GM21515 (cell line): ENCODE data around the gene PRRT2.
"Not testable (repeated sequence)": the region's sequence is repeated elsewhere in the genome, so short reads cannot be mapped to it uniquely, and the experiment has no call there.

Experiments
- ATAC-seq: cut with Tn5 transposase; IDR thresholded peaks from one replicate; pipeline ENCODE4 v1.9.1; 2021; ENCODE audit not compliant: unreplicated experiment

Gene PRRT2

DNA sequence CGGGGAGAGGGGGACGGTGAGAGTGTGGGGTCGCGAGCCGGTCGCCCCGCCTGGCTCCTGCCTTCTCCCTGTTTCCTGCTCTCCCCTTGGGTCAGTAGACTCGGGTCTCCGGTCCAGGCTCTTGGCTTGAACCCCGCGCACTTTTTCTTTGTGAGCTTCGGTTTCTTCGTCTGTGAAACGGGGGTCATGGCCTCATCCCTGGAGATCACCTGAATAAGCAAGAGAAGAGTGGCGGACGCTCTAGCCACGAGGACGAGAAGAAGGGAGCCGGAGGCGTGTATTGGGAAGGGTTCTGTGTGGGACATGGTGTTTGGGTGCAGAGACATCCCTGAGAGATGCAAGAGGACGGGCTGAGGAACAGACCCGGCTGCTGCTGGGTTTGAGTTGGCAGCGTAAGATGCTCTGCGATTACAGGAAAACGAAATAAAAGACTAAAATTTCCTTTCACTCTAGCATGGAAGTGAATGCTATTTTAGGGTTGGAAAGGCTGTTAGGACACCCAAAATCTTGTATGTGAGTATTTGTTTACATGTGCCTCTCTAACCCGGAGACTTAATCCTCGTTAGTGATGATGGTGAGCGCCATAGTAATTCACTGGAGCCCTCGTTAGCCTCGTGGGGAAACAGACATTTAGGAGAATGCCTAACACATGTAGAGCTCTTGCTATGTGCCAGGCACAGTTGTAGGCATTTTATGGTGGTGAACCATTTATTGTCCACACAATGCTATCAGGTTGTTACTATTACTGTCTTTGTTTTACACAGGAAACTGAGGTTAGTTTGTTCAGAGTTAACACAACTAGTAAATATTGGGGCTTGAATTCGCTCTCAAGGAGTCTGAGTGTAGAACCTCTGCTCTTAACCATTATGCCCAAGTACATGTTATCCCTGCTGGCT, 20.8 kb upstream of the PRRT2 start:
- ATAC-seq: no peak

DNA sequence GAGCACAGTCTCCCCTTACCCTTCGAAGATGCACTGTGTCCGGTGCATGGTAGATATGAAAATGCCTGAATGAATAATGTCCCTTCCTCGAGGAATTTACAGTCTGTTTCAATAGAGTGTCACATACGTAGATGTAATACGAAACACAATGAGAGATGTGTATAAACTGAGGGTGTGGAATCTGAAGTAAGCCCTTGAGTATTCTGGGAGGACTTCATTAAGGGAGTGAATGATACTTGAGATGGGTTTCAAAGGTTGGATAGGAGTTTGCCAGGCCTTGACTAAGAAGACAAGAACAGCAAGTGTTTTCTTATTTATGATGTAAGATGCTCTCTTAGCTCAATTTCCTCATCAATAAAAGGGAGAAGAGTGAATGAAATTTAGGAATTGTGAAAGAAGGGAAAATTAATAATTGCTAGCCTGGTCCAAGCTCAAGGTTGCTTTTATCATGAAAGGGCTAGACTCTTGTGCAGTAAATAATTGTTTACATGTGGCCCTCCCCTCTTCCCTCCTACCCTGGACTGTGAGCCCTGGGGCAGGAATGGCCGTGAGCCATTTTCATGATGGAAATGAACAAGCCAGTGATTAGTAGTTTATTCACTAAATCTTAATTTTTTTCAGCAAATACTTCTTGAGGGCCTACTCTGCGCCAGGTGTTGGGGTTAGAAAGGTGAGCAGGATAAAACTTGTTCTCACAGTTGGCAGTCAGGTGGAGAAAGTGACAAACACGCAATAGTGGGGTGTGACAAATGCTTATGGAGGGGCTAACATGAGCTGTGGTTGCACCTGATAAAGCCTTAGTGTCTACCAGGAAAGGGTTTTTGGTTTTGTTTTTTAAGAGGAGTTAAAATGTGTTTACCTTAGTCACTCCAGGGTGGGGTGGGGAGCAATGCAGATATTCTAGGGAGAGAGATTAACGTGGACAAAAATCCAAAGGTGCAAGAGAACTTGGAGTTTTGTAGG, 19.9 kb upstream of the PRRT2 start:
- no peak for ATAC-seq

DNA sequence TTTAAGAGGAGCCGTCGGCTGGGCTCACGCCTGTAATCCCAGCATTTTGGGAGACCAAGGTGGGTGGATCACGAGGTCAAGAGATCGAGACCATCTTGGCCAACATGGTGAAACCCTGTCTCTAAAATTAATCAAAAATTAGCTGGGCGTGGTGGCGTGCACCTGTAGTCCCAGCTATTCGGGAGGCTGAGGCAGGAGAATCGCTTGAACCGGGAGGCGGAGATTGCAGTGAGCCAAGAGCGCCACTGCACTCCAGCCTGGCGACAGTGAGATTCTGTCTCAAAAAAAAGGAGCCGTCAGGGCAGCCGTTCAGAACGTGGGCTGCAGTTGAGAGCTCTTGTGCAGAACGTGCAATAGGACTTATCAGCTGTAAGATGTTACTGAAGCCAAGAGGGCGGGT, 18.8 kb upstream of the PRRT2 start:
- ATAC-seq: not testable (repeated sequence)

DNA sequence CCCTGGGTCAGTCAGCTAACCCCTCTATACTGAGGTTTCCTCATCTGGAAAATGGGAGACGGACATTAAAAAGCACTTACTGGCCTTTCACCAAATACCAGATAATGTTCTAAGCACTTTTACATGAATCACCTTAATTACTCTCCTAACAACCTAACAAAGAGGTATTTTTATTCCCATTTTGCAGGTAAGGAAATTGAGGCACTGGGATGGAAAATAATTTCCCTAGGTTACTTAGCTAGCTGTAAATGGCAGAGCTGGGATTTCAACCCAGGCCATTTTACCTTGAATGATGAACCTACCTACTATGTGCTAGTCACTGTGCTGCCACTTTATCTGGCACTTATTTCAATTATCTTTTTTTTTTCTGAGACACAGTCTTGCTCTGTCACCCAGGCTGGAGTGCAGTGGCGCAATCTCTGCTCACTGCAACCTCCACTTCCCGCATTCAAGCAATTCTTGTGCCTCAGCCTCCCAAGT, 17.7 kb upstream of the PRRT2 start:
- no peak for ATAC-seq

DNA sequence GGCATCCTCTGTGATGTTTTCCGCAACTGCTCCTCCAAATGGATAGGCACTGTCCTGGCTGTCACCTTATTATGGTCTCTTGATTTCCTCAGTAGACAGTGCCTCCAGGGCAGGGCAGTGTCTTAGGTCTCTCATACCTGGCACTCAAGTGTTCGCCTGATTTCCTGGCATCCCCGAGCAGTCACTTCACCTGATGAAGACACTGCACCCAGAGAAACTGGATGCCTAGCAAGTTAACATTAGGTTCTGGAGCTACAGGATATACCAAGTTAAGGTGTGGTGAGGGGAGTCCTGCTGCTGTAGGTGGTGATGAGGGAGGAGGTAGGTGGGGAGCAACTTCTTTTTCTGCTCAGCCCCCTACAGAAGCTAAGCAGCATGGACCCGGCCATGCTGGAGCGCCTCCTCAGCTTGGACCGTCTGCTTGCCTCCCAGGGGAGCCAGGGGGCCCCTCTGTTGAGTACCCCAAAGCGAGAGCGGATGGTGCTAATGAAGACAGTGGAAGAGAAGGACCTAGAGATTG, 9.5 kb upstream of the PRRT2 start:
- no peak for ATAC-seq

DNA sequence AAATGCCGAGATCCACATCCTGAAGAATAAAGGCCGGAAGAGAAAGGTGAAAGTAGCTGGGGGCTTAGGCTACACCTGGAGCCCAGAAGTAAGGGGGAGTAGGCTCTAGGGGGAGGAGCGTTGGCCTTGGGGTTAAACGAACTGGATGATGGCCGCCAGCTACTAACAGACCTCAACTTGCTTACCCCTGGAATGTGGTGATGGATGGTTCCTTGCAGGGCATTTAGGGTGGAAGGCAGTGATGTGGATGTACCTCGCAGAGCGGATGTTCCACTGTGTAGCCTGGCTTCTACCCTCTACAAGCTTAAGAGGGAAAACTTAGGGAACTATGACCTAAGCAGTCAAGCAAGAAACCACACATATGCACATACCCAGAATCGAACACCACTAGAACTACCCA, 8.0 kb upstream of the PRRT2 start:
- ATAC-seq: no peak

DNA sequence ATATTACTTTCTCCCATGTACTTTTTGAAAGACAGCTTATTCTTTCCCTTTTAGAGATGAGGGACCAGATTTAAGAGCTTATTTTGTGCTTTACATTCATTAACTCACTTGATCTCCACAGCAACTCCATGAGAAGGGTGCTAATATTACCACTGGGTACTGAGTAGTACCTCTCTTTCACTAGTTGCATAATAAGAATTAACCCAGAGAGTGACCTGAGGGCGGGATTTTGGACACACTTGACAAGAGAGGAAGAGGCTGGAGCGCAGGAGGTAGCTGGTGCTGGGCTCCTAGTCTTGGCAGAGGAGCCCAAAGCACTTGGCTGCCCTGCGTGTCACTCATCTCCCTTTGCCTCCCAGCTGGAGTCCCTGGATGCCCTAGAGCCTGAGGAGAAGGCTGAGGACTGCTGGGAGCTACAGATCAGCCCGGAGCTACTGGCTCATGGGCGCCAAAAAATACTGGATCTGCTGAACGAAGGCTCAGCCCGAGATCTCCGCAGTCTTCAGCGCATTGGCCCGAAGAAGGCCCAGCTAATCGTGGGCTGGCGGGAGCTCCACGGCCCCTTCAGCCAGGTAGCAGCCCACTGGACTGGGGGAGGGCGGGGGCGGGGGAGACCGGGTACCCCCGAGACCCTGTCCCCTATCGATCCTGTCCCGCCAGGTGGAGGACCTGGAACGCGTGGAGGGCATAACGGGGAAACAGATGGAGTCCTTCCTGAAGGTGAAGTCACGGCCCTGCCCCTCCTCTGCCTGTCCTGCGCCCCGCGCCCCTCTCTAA, 7.3 kb upstream of the PRRT2 start:
- ATAC-seq: no peak

DNA sequence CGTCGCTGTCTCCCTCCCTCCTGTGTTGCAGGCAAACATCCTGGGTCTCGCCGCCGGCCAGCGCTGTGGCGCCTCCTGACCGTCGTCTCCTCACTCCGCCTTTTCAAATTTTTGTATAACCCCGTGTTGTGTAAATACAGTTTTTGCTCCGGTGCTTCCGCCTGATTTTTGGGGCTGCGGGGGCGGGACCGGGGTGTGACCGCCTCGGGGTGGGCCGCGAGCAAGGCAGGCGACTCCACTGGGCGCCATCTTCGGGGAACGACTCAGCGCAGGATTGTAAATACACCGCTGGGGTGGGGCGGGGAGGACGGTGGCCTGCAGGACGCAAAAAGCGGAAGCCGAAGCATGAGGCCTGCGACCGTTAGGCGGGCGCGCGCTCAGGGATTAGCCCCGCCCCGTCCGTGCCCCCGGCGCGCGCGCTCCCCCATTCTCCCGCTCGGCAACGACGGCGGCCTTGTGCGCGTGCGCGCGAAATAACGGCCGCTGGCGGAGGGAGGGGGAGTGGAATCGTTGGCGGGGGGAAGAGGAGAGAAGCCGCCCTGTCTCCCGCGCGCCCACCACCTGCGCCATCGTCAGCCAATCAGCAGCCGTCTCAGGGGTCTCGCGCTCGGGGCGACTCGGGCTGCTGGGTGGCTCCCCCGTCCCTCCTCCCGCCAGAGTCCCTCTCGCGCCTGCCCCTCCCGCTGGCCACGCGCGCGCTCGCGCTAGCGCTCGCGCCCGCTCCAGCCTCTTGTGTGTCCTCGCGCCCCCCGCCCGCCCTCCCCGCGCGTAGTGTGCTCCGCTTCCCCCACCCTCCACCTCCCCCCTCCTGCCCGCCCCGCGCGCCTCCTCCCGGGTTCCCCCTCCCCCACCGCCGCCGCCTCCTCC, 6.5 kb upstream of the PRRT2 start:
- ATAC-seq: peak; percentile 48

DNA sequence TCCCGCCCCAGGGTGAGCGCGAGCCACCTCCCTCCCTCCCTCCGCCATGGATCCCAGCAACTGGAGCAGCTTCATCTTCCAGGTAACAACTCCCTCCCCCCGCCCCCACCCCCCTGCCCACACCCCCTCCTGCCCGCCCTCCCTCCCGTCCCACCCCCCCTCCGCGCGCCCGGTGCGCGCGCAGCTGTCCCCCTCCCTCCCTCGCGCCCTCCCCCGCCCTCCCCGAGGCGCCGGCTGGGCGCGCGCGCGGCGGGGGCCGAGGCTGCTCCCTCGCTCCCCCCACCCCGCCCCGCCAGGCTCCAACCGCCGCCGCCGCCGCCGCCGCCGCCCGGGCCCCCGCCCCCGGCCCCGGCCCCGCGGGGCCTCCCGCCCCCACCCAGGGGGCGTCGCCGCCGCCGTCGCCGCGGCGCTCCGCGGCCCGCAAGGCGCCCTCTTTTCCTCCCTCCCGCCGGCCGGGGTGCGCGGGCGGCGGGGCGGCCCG, 5.9 kb upstream of the PRRT2 start, which contains the start of gene MAZ:
Gene MAZ (plus strand): TSS at position 431 of the 481 bp plus-strand sequence. CDS start 173 bp downstream, outside the sequence.
- ATAC-seq: no peak

DNA sequence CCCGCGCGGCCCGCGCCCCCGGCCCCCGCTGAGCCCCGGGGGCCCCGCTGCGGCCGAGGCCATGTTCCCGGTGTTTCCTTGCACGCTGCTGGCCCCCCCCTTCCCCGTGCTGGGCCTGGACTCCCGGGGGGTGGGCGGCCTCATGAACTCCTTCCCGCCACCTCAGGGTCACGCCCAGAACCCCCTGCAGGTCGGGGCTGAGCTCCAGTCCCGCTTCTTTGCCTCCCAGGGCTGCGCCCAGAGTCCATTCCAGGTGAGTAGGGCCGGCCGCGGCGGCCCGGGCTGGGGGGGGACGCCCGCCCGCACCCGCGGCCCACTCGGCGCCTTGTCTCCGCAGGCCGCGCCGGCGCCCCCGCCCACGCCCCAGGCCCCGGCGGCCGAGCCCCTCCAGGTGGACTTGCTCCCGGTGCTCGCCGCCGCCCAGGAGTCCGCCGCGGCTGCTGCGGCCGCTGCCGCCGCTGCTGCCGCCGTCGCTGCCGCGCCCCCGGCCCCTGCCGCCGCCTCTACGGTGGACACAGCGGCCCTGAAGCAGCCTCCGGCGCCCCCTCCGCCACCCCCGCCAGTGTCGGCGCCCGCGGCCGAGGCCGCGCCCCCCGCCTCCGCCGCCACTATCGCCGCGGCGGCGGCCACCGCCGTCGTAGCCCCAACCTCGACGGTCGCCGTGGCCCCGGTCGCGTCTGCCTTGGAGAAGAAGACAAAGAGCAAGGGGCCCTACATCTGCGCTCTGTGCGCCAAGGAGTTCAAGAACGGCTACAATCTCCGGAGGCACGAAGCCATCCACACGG, 5.2 kb upstream of the PRRT2 start:
- no peak for ATAC-seq

DNA sequence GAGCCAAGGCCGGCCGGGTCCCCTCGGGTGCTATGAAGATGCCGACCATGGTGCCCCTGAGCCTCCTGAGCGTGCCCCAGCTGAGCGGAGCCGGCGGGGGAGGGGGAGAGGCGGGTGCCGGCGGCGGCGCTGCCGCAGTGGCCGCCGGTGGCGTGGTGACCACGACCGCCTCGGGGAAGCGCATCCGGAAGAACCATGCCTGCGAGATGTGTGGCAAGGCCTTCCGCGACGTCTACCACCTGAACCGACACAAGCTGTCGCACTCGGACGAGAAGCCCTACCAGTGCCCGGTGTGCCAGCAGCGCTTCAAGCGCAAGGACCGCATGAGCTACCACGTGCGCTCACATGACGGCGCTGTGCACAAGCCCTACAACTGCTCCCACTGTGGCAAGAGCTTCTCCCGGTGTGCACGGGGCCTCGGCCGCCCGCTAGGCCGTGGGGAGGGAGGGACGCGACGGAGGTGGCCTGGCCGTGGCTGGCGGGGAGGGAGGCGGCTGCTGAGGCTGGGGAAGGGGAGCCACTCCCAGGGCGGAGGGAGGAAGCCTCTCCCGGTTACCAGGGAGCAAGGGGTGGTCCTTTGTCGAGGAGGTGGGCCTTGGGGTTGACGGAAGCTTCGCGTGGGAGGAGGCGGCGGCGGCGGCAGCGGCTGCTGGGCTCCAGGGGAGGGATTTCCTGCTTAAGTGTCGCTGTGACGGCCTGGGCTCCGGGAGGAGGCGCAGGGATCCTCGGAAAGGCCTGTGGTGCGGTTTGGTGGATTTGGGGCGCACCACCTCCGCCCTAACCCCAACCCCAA, 4.4 kb upstream of the PRRT2 start:
- ATAC-seq: no peak

DNA sequence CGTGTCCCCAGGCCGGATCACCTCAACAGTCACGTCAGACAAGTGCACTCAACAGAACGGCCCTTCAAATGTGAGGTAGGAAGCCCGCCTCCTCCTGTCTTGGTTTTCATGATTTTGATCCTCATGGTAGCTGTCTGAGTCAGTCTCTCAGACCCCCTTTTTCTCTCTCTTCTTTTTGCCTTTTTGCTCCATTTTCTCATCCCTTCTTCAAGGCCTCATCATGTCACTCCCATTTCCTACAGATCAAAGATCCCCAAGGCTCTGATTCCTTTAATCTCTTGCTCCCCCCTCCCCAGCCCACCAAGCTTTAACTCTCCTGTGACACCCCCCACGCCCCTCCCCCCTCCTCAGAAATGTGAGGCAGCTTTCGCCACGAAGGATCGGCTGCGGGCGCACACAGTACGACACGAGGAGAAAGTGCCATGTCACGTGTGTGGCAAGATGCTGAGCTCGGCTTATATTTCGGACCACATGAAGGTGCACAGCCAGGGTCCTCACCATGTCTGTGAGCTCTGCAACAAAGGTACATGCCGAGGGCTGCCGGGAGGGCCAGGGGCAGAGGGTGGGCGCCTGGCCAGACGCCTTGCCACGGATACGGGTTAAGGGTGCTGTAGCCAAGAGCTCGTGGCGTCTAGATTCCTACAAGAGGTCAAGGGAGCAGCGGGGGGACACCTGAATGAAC, 3.6 kb upstream of the PRRT2 start:
- no peak for ATAC-seq

DNA sequence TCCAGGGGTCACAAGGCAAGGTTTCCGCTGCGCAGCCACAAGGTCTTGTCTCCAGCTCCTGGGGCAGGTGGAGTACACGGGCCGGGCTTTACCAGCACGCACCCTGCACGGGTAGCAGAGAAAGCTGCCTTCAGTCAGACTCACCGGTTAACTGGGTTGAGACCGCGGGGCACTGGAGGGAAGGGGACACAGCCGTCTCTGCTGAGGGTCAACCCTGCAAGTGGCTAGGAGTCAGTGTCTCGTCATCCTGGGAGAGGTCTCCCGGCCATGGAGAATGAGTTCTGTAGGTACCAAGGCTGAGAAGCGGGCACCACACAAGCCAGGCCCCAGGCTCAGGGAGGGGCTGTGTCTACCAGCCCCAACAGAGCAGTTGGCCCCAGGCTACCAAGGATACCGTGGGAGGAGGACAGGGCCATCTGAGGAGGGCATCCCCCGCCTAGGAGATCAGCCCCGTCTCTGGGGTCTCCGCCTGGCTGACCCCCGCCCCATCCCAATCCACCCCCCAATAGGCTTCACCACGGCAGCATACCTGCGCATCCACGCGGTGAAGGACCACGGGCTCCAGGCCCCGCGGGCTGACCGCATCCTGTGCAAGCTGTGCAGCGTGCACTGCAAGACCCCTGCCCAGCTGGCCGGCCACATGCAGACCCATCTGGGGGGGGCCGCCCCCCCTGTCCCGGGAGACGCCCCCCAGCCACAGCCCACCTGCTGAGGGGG, 2.8 kb upstream of the PRRT2 start:
- ATAC-seq: no peak

DNA sequence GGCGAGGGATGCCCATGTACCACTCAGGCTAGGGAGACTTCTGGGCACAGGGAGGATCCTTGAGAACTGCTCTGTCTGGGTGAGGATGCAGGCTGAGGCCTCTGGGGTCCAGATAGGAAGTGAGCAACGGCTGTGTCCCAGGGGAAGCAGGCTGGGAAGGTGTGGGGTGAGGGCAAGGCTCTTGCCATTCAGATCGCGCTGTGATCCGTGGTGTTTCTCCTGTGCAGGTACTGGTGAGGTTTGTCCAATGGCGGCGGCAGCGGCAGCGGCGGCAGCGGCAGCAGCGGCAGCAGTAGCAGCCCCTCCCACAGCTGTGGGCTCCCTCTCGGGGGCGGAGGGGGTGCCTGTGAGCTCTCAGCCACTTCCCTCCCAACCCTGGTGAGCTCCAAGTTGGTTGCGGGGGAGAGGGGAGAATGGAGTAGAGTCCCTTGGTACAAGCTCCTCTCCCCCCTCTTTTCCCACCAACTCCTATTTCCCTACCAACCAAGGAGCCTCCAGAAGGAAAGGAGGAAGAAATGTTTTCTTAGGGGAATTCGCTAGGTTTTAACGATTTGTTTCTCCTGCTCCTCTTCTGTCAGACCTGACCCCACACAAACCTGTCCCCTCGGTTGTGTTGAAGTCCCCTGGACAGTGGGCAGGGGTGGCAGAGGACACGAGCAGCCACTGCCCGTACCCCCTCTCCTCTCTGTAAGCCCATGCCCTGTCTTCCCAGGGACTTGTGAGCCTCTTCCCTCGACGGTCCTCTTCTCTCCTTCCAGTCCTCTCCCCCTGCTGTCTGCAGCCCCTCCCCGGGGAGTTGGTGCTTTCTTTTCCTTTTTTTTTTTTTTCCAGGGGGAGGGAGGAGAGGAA, 1.9 kb upstream of the PRRT2 start:
- no peak for ATAC-seq

DNA sequence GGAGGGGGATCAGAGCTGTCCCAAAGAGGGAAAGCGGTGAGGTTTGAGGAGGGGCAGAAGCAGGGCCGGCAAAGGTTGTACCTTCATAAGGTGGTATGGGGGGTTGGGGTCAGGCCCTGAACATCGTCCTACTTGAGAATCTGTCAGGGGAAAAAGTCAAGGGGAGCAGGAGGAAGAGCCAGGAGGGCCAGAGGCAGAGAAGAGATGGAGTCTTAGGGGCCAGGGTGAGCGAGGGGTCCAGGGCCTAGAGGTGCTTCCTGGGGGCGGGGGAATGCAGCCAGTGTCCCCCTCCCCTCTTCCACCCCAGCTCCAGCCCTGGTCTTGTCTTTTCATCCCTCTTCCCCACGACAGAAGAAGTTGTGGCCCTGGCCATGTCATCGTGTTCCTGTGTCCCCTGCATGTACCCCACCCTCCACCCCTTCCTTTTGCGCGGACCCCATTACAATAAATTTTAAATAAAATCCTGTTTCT, 1.3 kb upstream of the PRRT2 start:
- no peak for ATAC-seq
